HG03354 (cell line): ENCODE results near the gene RTN4R.
A peak's percentile ranks its signal among the peaks of the same experiment; 100 is the strongest.

ENCODE experiments used
- ATAC-seq: cut with Tn5 transposase; IDR thresholded peaks from one replicate; pipeline ENCODE4 v1.9.1; 2021; ENCODE audit warnings: mild to moderate bottlenecking; ENCODE audit not compliant: unreplicated experiment, poor library complexity, severe bottlenecking

Gene RTN4R

GRCh38 chr22:20261848-20262581 is 6.1 kb downstream of the RTN4R start:
- ATAC-seq = no peak

- no peak for ATAC-seq
Observed at GRCh38 chr22:20260071-20260765, 7.9 kb downstream of the RTN4R start.

GRCh38 chr22:20259327-20259688 is 8.8 kb downstream of the RTN4R start:
- no peak for ATAC-seq

GRCh38 chr22:20258584-20259326 is 9.4 kb downstream of the RTN4R start:
- ATAC-seq = no peak

GRCh38 chr22:20258021-20258299 is 10.2 kb downstream of the RTN4R start:
- ATAC-seq = no peak

GRCh38 chr22:20257212-20258020 is 10.7 kb downstream of the RTN4R start:
- ATAC-seq = no peak

GRCh38 chr22:20256551-20257211 is 11.4 kb downstream of the RTN4R start:
- ATAC-seq = no peak

GRCh38 chr22:20256027-20256426 is 12.1 kb downstream of the RTN4R start:
- no peak for ATAC-seq

GRCh38 chr22:20254975-20255946 is 12.9 kb downstream of the RTN4R start:
- ATAC-seq = no peak

- ATAC-seq = no peak
Observed at GRCh38 chr22:20253161-20253560, 15.0 kb downstream of the RTN4R start.

- no peak for ATAC-seq
Observed at GRCh38 chr22:20251981-20252380, 16.1 kb downstream of the RTN4R start.

- no peak for ATAC-seq
Observed at GRCh38 chr22:20251491-20251890, 16.6 kb downstream of the RTN4R start.

GRCh38 chr22:20249797-20250354 is 18.2 kb downstream of the RTN4R start:
- no peak for ATAC-seq

GRCh38 chr22:20248461-20248978 is 19.6 kb downstream of the RTN4R start:
- ATAC-seq = no peak

- ATAC-seq = no peak
Observed at GRCh38 chr22:20247608-20248171, 20.4 kb downstream of the RTN4R start.

GRCh38 chr22:20247010-20247505 is 21.1 kb downstream of the RTN4R start:
- ATAC-seq = peak; percentile 41

GRCh38 chr22:20246368-20247009 is 21.6 kb downstream of the RTN4R start:
- no peak for ATAC-seq
